ENCODE data around the gene TMEM141. TPM values are rescaled to one million over a fixed set of nuclear protein-coding genes. Genes with fewer than 3 reads are reported as not detected.

TMEM141 gene
- total RNA-seq, 1 donor from 2014 or later = 10.9 TPM

Other genes starting within 250 kb of the TMEM141 start
- 120 TPM for gene NOTCH1, start 245.3 kb upstream of the TMEM141 start, total RNA-seq
- gene EGFL7, start 128.4 kb upstream of the TMEM141 start, total RNA-seq = 443 TPM
- gene AGPAT2, start 103.9 kb upstream of the TMEM141 start, total RNA-seq = 129 TPM
- 86.2 TPM for gene DIPK1B, start 78.8 kb upstream of the TMEM141 start, total RNA-seq
- 28.5 TPM for gene LCN10, start 48.4 kb upstream of the TMEM141 start, total RNA-seq
- gene LCN6, start 42.8 kb upstream of the TMEM141 start, total RNA-seq = 130 TPM
- gene LCN8, start 33.1 kb upstream of the TMEM141 start, total RNA-seq = not detected
- not detected for gene LCN15, start 26.8 kb upstream of the TMEM141 start, total RNA-seq
- gene CCDC183, start 5.0 kb downstream of the TMEM141 start, total RNA-seq = not detected
- gene RABL6, start 16.6 kb downstream of the TMEM141 start, total RNA-seq = 70.9 TPM
- gene AJM1, start 51.1 kb downstream of the TMEM141 start, total RNA-seq = 5.9 TPM
- 108 TPM for gene PHPT1, start 58.1 kb downstream of the TMEM141 start, total RNA-seq
- gene MAMDC4, start 61.0 kb downstream of the TMEM141 start, total RNA-seq = 5.0 TPM
- 140 TPM for gene EDF1, start 75.0 kb downstream of the TMEM141 start, total RNA-seq
- gene TRAF2, start 95.2 kb downstream of the TMEM141 start, total RNA-seq = 4.4 TPM
- gene FBXW5, start 153.4 kb downstream of the TMEM141 start, total RNA-seq = 421 TPM
- gene C8G, start 153.9 kb downstream of the TMEM141 start, total RNA-seq = 8.6 TPM
- not detected for gene LCN12, start 160.9 kb downstream of the TMEM141 start, total RNA-seq
- 68.3 TPM for gene PTGDS, start 186.2 kb downstream of the TMEM141 start, total RNA-seq
- not detected for gene LCNL1, start 191.6 kb downstream of the TMEM141 start, total RNA-seq
- gene PAXX, start 201.1 kb downstream of the TMEM141 start, total RNA-seq = 87.0 TPM
- gene CLIC3, start 205.2 kb downstream of the TMEM141 start, total RNA-seq = 2.8 TPM
- gene ABCA2, start 236.9 kb downstream of the TMEM141 start, total RNA-seq = 102 TPM
- gene FUT7, start 240.7 kb downstream of the TMEM141 start, total RNA-seq = not detected

Data from ascending aorta (tissue), 1 donor.